GM23338 (cell line): Measurements from ENCODE around the gene QRICH1. TPM values are rescaled to one million over a fixed set of nuclear protein-coding genes. Genes with fewer than 3 reads are reported as not detected.

Experiments used
- ATAC-seq: fragments of 200-7000 bp; cut with Tn5 transposase; 3 replicates; pipeline ENCODE4 v1.9.1; 2020
- DNase-seq: peaks from one replicate; pipeline ENCODE4 v3.0.0-alpha.2; 2015; ENCODE audit warnings: low spot score
- H2AFZ ChIP-seq: fragments of 200-600 bp; sonication (generic); 2 replicates; pipeline ENCODE4 v1.8.0; 2016; ENCODE audit warnings: antibody characterized with exemption, mild to moderate bottlenecking, moderate library complexity
- H3F3A ChIP-seq: fragments of 200-600 bp; sonication (generic); replicated peaks from 2 replicates; pipeline ENCODE4 v1.8.0; 2017; ENCODE audit warnings: antibody characterized with exemption, mixed run types, low read depth
- H3K27ac ChIP-seq: fragments of 200-600 bp; sonication (generic); 2 replicates; pipeline ENCODE4 v1.6.1; 2016; ENCODE audit warnings: low read depth
- H3K27me3 ChIP-seq: fragments of 200-600 bp; sonication (generic); 2 replicates; pipeline ENCODE4 v1.8.0; 2016; ENCODE audit warnings: mild to moderate bottlenecking, mixed run types, moderate library complexity; ENCODE audit not compliant: insufficient read depth
- H3K36me3 ChIP-seq: fragments of 200-600 bp; sonication (generic); 2 replicates; pipeline ENCODE4 v1.8.0; 2016; ENCODE audit warnings: mild to moderate bottlenecking; ENCODE audit not compliant: insufficient read depth
- H3K4me1 ChIP-seq: fragments of 200-600 bp; sonication (generic); 2 replicates; pipeline ENCODE4 v1.8.0; 2016; ENCODE audit warnings: mild to moderate bottlenecking, moderate library complexity; ENCODE audit not compliant: insufficient read depth
- H3K4me2 ChIP-seq: fragments of 200-600 bp; sonication (generic); 2 replicates; pipeline ENCODE4 v1.7.1; 2017; ENCODE audit warnings: mixed run types
- H3K4me3 ChIP-seq: fragments of 200-600 bp; sonication (generic); 2 replicates; pipeline ENCODE4 v1.6.1; 2016; ENCODE audit warnings: mixed run types
- H3K79me2 ChIP-seq: fragments of 200-600 bp; sonication (generic); replicated peaks from 2 replicates; pipeline ENCODE4 v1.8.0; 2017; ENCODE audit warnings: mild to moderate bottlenecking; ENCODE audit not compliant: insufficient read depth
- H3K9me2 ChIP-seq: fragments of 200-600 bp; sonication (generic); 2 replicates; pipeline ENCODE4 v1.8.0; 2017; ENCODE audit not compliant: insufficient read depth
- H4K20me1 ChIP-seq: fragments of 200-600 bp; sonication (generic); replicated peaks from 2 replicates; pipeline ENCODE4 v1.8.0; 2017; ENCODE audit warnings: mild to moderate bottlenecking; ENCODE audit not compliant: insufficient read depth
- H3K27ac Mint-ChIP-seq: 2 replicates; pipeline ENCODE4 v1.8.0; 2020; ENCODE audit warnings: inconsistent platforms, mild to moderate bottlenecking, moderate library complexity, mixed read lengths
- H3K27me3 Mint-ChIP-seq: 3 replicates; pipeline ENCODE4 v1.8.0; 2022; ENCODE audit warnings: low read depth, mild to moderate bottlenecking, moderate library complexity, mixed read lengths, inconsistent platforms; ENCODE audit not compliant: insufficient read depth, poor library complexity
- H3K36me3 Mint-ChIP-seq: 3 replicates; pipeline ENCODE4 v1.8.0; 2021; ENCODE audit warnings: low read depth, mild to moderate bottlenecking, inconsistent platforms, moderate library complexity, mixed read lengths
- H3K4me1 Mint-ChIP-seq: 3 replicates; pipeline ENCODE4 v1.8.0; 2020; ENCODE audit warnings: mild to moderate bottlenecking, inconsistent platforms, mixed read lengths
- H3K4me3 Mint-ChIP-seq: 3 replicates; pipeline ENCODE4 v1.8.0; 2021; ENCODE audit warnings: moderate library complexity, mild to moderate bottlenecking, inconsistent platforms, mixed read lengths
- H3K9me3 Mint-ChIP-seq: 3 replicates; pipeline ENCODE4 v1.8.0; 2020; ENCODE audit warnings: moderate library complexity, mild to moderate bottlenecking, inconsistent platforms, mixed read lengths
- CREB1 ChIP-seq: fragments of 250-450 bp; sonication (Bioruptor Pico); IDR thresholded peaks from 2 replicates; pipeline ENCODE4 v1.5.0; 2020; ENCODE audit warnings: low read depth, mild to moderate bottlenecking, moderate library complexity
- EZH2 ChIP-seq: fragments of 200-600 bp; sonication (generic); IDR thresholded peaks from one replicate; pipeline ENCODE4 v1.8.0; 2017; ENCODE audit warnings: antibody characterized with exemption, mild to moderate bottlenecking, low read depth; ENCODE audit not compliant: unreplicated experiment
- EZH2phosphoT487 ChIP-seq: fragments of 200-600 bp; sonication (generic); IDR thresholded peaks from one replicate; pipeline ENCODE4 v1.8.1; 2018; ENCODE audit warnings: antibody characterized with exemption; ENCODE audit not compliant: unreplicated experiment
- JUNB ChIP-seq: IDR thresholded peaks from one replicate; pipeline ENCODE4 v1.6.1; 2016; ENCODE audit warnings: antibody characterized with exemption; ENCODE audit not compliant: unreplicated experiment
- NANOG ChIP-seq: IDR thresholded peaks from 2 replicates; pipeline ENCODE4 v1.6.1; 2016; ENCODE audit warnings: antibody characterized with exemption, borderline replicate concordance
- POLR2AphosphoS5 ChIP-seq: IDR thresholded peaks from 2 replicates; pipeline ENCODE4 v1.6.1; 2016; ENCODE audit warnings: antibody characterized with exemption, low read depth
- STAT1 ChIP-seq: IDR thresholded peaks from one replicate; pipeline ENCODE4 v1.6.1; 2016; ENCODE audit warnings: antibody characterized with exemption; ENCODE audit not compliant: unreplicated experiment
- ZNF114 ChIP-seq: fragments of 250-450 bp; sonication (Bioruptor Pico); IDR thresholded peaks from 2 replicates; pipeline ENCODE4 v1.5.0; 2020; ENCODE audit warnings: mild to moderate bottlenecking, moderate library complexity
- ZNF331 ChIP-seq: fragments of 250-450 bp; sonication (Bioruptor Pico); IDR thresholded peaks from 2 replicates; pipeline ENCODE4 v1.5.0; 2020; ENCODE audit warnings: low read depth, mild to moderate bottlenecking, moderate library complexity
- polyA plus RNA-seq: library from polyadenylated mRNA; unstranded; fragments of >200 nt; fragmentation: Nextera tagmentation; extraction: Ambion mirVana; gene quantifications from 2 replicates; pipeline ENCODE4 v1.2.1, GENCODE V29; 2016
- total RNA-seq: library from RNA; depleted of rRNA; stranded (reverse); fragments of >200 nt; shearing (Covaris generic); gene quantifications from 2 replicates; pipeline ENCODE4 v1.2.3, GENCODE V29; 2014
- TF ChIP-seq, protein P1 (sequence below): IDR thresholded peaks from one replicate; pipeline ENCODE4 v1.6.1; 2018; ENCODE audit warnings: antibody characterized with exemption; ENCODE audit not compliant: unreplicated experiment
- TF ChIP-seq, protein P2 (sequence below), 2 experiments: fragments of 200-600 bp in 1 of 2; sonication (generic) in 1 of 2; conservative IDR thresholded peaks; 2 replicates each; pipeline versions ENCODE4 v1.5.1 to v1.6.1; 2016 to 2017; ENCODE audit warnings: antibody characterized with exemption in 2 of 2, low read depth in 2 of 2, mild to moderate bottlenecking in 2 of 2, moderate library complexity in 1 of 2
- TF ChIP-seq, protein P3 (sequence below): fragments of 250-450 bp; sonication (Bioruptor Pico); IDR thresholded peaks from 2 replicates; pipeline ENCODE4 v1.5.0; 2020; ENCODE audit warnings: mild to moderate bottlenecking, moderate library complexity
- TF ChIP-seq, protein P4 (sequence below): IDR thresholded peaks from 2 replicates; pipeline ENCODE4 v1.6.1; 2016; ENCODE audit warnings: antibody characterized with exemption

QRICH1 gene
- total and polyA plus RNA-seq, 2 experiments from 2014 or later = 66.9 to 149 TPM

DNA sequence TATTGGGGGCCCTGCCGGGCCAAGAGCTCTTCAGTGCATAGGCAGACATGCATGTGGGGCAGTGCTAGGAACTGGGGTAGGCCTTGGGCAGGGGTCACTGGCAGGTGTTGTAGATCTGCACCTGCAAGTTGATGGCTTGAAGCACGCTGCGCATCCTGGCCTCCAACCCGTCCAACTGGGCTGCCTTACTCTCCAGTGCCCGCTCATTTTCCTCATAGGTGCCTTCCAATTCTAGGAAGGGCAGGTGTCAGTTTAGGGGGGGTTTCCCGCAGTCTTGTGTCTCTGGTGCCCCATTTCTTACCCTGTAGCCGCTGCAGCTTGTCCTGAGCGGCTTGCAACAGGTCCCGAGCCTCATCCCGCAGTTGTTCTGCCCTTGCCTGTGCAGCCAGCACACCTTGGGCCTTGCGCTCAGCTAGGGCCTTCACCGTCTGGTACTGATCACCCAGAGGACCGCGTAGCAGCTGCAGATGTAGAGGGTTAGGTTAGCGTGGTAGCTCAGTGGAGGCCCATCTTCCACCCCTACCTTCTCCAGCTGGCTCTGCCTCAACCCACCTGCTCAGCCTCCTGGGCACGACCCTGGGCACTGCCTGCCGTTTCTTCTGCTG lies 27.4 kb upstream of the QRICH1 start:
- peaks cover 5% of the 10 kb centered on the region; the same call in 1 of the 2 replicates for H3K36me3 ChIP-seq
- peaks cover 4% of the 10 kb centered on the region; the same call in 1 of the 2 replicates for H3K4me1 ChIP-seq
- peaks cover 10% of the 10 kb centered on the region for H3K79me2 ChIP-seq
- H3K27me3 Mint-ChIP-seq = peaks cover 7% of the 10 kb centered on the region
- ATAC-seq (peak; percentile 51), DNase-seq (no peak)
- no peak for TF ChIP-seq EZH2phosphoT487
- TF ChIP-seq ZNF114 (CRISPR knock-in tag) = no peak
- TF ChIP-seq, protein P1, sequence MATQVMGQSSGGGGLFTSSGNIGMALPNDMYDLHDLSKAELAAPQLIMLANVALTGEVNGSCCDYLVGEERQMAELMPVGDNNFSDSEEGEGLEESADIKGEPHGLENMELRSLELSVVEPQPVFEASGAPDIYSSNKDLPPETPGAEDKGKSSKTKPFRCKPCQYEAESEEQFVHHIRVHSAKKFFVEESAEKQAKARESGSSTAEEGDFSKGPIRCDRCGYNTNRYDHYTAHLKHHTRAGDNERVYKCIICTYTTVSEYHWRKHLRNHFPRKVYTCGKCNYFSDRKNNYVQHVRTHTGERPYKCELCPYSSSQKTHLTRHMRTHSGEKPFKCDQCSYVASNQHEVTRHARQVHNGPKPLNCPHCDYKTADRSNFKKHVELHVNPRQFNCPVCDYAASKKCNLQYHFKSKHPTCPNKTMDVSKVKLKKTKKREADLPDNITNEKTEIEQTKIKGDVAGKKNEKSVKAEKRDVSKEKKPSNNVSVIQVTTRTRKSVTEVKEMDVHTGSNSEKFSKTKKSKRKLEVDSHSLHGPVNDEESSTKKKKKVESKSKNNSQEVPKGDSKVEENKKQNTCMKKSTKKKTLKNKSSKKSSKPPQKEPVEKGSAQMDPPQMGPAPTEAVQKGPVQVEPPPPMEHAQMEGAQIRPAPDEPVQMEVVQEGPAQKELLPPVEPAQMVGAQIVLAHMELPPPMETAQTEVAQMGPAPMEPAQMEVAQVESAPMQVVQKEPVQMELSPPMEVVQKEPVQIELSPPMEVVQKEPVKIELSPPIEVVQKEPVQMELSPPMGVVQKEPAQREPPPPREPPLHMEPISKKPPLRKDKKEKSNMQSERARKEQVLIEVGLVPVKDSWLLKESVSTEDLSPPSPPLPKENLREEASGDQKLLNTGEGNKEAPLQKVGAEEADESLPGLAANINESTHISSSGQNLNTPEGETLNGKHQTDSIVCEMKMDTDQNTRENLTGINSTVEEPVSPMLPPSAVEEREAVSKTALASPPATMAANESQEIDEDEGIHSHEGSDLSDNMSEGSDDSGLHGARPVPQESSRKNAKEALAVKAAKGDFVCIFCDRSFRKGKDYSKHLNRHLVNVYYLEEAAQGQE = no peak
- TF ChIP-seq POLR2AphosphoS5 = no peak
- TF ChIP-seq NANOG = no peak
- no peak for TF ChIP-seq EZH2
- TF ChIP-seq, protein P2, sequence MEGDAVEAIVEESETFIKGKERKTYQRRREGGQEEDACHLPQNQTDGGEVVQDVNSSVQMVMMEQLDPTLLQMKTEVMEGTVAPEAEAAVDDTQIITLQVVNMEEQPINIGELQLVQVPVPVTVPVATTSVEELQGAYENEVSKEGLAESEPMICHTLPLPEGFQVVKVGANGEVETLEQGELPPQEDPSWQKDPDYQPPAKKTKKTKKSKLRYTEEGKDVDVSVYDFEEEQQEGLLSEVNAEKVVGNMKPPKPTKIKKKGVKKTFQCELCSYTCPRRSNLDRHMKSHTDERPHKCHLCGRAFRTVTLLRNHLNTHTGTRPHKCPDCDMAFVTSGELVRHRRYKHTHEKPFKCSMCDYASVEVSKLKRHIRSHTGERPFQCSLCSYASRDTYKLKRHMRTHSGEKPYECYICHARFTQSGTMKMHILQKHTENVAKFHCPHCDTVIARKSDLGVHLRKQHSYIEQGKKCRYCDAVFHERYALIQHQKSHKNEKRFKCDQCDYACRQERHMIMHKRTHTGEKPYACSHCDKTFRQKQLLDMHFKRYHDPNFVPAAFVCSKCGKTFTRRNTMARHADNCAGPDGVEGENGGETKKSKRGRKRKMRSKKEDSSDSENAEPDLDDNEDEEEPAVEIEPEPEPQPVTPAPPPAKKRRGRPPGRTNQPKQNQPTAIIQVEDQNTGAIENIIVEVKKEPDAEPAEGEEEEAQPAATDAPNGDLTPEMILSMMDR (conservative IDR thresholded peaks at IDR 0.05; ENCODE audit: low read depth in 2 of 2) = no peak
- no peak for TF ChIP-seq ZNF331 (CRISPR knock-in tag)
- TF ChIP-seq JUNB = no peak
- no peak for TF ChIP-seq STAT1
- TF ChIP-seq, protein P3, sequence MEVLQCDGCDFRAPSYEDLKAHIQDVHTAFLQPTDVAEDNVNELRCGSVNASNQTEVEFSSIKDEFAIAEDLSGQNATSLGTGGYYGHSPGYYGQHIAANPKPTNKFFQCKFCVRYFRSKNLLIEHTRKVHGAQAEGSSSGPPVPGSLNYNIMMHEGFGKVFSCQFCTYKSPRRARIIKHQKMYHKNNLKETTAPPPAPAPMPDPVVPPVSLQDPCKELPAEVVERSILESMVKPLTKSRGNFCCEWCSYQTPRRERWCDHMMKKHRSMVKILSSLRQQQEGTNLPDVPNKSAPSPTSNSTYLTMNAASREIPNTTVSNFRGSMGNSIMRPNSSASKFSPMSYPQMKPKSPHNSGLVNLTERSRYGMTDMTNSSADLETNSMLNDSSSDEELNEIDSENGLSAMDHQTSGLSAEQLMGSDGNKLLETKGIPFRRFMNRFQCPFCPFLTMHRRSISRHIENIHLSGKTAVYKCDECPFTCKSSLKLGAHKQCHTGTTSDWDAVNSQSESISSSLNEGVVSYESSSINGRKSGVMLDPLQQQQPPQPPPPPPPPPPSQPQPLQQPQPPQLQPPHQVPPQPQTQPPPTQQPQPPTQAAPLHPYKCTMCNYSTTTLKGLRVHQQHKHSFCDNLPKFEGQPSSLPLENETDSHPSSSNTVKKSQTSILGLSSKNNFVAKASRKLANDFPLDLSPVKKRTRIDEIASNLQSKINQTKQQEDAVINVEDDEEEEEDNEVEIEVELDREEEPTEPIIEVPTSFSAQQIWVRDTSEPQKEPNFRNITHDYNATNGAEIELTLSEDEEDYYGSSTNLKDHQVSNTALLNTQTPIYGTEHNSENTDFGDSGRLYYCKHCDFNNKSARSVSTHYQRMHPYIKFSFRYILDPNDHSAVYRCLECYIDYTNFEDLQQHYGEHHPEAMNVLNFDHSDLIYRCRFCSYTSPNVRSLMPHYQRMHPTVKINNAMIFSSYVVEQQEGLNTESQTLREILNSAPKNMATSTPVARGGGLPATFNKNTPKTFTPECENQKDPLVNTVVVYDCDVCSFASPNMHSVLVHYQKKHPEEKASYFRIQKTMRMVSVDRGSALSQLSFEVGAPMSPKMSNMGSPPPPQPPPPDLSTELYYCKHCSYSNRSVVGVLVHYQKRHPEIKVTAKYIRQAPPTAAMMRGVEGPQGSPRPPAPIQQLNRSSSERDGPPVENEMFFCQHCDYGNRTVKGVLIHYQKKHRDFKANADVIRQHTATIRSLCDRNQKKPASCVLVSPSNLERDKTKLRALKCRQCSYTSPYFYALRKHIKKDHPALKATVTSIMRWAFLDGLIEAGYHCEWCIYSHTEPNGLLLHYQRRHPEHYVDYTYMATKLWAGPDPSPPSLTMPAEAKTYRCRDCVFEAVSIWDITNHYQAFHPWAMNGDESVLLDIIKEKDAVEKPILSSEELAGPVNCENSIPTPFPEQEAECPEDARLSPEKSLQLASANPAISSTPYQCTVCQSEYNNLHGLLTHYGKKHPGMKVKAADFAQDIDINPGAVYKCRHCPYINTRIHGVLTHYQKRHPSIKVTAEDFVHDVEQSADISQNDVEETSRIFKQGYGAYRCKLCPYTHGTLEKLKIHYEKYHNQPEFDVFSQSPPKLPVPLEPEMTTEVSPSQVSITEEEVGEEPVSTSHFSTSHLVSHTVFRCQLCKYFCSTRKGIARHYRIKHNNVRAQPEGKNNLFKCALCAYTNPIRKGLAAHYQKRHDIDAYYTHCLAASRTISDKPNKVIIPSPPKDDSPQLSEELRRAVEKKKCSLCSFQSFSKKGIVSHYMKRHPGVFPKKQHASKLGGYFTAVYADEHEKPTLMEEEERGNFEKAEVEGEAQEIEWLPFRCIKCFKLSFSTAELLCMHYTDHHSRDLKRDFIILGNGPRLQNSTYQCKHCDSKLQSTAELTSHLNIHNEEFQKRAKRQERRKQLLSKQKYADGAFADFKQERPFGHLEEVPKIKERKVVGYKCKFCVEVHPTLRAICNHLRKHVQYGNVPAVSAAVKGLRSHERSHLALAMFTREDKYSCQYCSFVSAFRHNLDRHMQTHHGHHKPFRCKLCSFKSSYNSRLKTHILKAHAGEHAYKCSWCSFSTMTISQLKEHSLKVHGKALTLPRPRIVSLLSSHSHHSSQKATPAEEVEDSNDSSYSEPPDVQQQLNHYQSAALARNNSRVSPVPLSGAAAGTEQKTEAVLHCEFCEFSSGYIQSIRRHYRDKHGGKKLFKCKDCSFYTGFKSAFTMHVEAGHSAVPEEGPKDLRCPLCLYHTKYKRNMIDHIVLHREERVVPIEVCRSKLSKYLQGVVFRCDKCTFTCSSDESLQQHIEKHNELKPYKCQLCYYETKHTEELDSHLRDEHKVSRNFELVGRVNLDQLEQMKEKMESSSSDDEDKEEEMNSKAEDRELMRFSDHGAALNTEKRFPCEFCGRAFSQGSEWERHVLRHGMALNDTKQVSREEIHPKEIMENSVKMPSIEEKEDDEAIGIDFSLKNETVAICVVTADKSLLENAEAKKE (CRISPR knock-in tag) = no peak
- no peak for TF ChIP-seq CREB1 (CRISPR knock-in tag)
- TF ChIP-seq, protein P4, sequence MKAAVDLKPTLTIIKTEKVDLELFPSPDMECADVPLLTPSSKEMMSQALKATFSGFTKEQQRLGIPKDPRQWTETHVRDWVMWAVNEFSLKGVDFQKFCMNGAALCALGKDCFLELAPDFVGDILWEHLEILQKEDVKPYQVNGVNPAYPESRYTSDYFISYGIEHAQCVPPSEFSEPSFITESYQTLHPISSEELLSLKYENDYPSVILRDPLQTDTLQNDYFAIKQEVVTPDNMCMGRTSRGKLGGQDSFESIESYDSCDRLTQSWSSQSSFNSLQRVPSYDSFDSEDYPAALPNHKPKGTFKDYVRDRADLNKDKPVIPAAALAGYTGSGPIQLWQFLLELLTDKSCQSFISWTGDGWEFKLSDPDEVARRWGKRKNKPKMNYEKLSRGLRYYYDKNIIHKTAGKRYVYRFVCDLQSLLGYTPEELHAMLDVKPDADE = no peak
- peaks cover 21% of the 10 kb centered on the region for H3F3A ChIP-seq
- no peaks in the 10 kb centered on the region for H4K20me1 ChIP-seq
- H3K4me3 Mint-ChIP-seq = peak overlapping the region; percentile 87
- no peaks in the 10 kb centered on the region for H3K27me3 ChIP-seq
- H2AFZ ChIP-seq = peak overlapping the region; percentile 84; the same call in 1 of the 2 replicates
- peak overlapping the region; percentile 96 for H3K4me2 ChIP-seq
- peak overlapping the region; percentile 94 for H3K4me3 ChIP-seq
- peaks cover 28% of the 10 kb centered on the region for H3K36me3 Mint-ChIP-seq
- no peaks in the 10 kb centered on the region; the same call in 2 of the 3 replicates for H3K9me3 Mint-ChIP-seq
- peaks cover 4% of the 10 kb centered on the region; the same call in 2 of the 3 replicates for H3K4me1 Mint-ChIP-seq
- no peaks in the 10 kb centered on the region for H3K9me2 ChIP-seq
- H3K27ac Mint-ChIP-seq = peak overlapping the region; percentile 83
- H3K27ac ChIP-seq = peak overlapping the region; percentile 98
